H9 (cell line): Measurements from ENCODE around the gene PDE5A. TPM values are rescaled to one million over a fixed set of nuclear protein-coding genes. Genes with fewer than 3 reads are reported as not detected.
"Not testable (repeated sequence)": the region's sequence is repeated elsewhere in the genome, so short reads cannot be mapped to it uniquely, and the experiment has no call there.

Source experiments
- DNase-seq: peaks from one replicate; pipeline ENCODE4 v3.0.0-alpha.2; 2017
- H2AFZ ChIP-seq: one replicate; pipeline ENCODE4 v1.6.1; 2013; ENCODE audit warnings: mild to moderate bottlenecking, low read length, control low read depth, moderate library complexity
- H2AK5ac ChIP-seq: 2 replicates; pipeline ENCODE4 v1.6.1; 2013; ENCODE audit warnings: low read length, control low read depth, mixed read lengths; ENCODE audit not compliant: insufficient read length
- H2BK120ac ChIP-seq: one replicate; pipeline ENCODE4 v1.6.1; 2013; ENCODE audit warnings: low read depth, mild to moderate bottlenecking, low read length, control low read depth, inconsistent platforms; ENCODE audit not compliant: poor library complexity, severe bottlenecking
- H2BK12ac ChIP-seq: 2 replicates; pipeline ENCODE4 v1.6.1; 2013; ENCODE audit warnings: low read length, control low read depth, mixed read lengths, low read depth; ENCODE audit not compliant: insufficient read length
- H2BK15ac ChIP-seq: 2 replicates; pipeline ENCODE4 v1.6.1; 2013; ENCODE audit warnings: low read depth, low read length, control low read depth
- H2BK20ac ChIP-seq: one replicate; pipeline ENCODE4 v1.6.1; 2013; ENCODE audit warnings: low read depth, mild to moderate bottlenecking, low read length, control low read depth, inconsistent platforms; ENCODE audit not compliant: poor library complexity, severe bottlenecking
- H2BK5ac ChIP-seq: 2 replicates; pipeline ENCODE4 v1.6.1; 2013; ENCODE audit warnings: low read length, control low read depth, mixed read lengths; ENCODE audit not compliant: insufficient read length
- H3K14ac ChIP-seq: 2 replicates; pipeline ENCODE4 v1.6.1; 2013; ENCODE audit warnings: low read length, control low read depth; ENCODE audit not compliant: insufficient read depth
- H3K18ac ChIP-seq: 2 replicates; pipeline ENCODE4 v1.6.1; 2013; ENCODE audit warnings: low read depth, mild to moderate bottlenecking, mixed read lengths, low read length, control low read depth; ENCODE audit not compliant: insufficient read length
- H3K23ac ChIP-seq: 2 replicates; pipeline ENCODE4 v1.6.1; 2013; ENCODE audit warnings: low read length, control low read depth, mixed read lengths, low read depth; ENCODE audit not compliant: insufficient read length
- H3K23me2 ChIP-seq: 2 replicates; pipeline ENCODE4 v1.6.1; 2013; ENCODE audit warnings: low read depth, mild to moderate bottlenecking, mixed read lengths, low read length, control low read depth; ENCODE audit not compliant: insufficient read length, poor library complexity, severe bottlenecking
- H3K27ac ChIP-seq: 2 replicates; pipeline ENCODE4 v1.5.1; 2013; ENCODE audit warnings: low read length, control low read depth, mixed read lengths, low read depth; ENCODE audit not compliant: insufficient read length
- H3K27me3 ChIP-seq: 2 replicates; pipeline ENCODE4 v1.6.1; 2013; ENCODE audit warnings: low read length, control low read depth, inconsistent platforms; ENCODE audit not compliant: insufficient read depth
- H3K4ac ChIP-seq: 2 replicates; pipeline ENCODE4 v1.6.1; 2013; ENCODE audit warnings: low read depth, mild to moderate bottlenecking, control low read depth, inconsistent platforms, low read length, moderate library complexity
- H3K4me1 ChIP-seq: 2 replicates; pipeline ENCODE4 v1.6.1; 2013; ENCODE audit warnings: low read length, control low read depth, inconsistent platforms; ENCODE audit not compliant: insufficient read depth
- H3K4me2 ChIP-seq: 2 replicates; pipeline ENCODE4 v1.6.1; 2013; ENCODE audit warnings: low read length, control low read depth, mixed read lengths; ENCODE audit not compliant: insufficient read length, insufficient read depth
- H3K56ac ChIP-seq: 2 replicates; pipeline ENCODE4 v1.6.1; 2013; ENCODE audit warnings: low read depth, mild to moderate bottlenecking, mixed read lengths, low read length, control low read depth; ENCODE audit not compliant: insufficient read length
- H3K79me1 ChIP-seq: 2 replicates; pipeline ENCODE4 v1.6.1; 2013; ENCODE audit warnings: low read depth, mild to moderate bottlenecking, moderate library complexity, low read length, control low read depth, inconsistent platforms; ENCODE audit not compliant: insufficient read depth, poor library complexity, severe bottlenecking
- H3K79me2 ChIP-seq: 2 replicates; pipeline ENCODE4 v1.6.1; 2013; ENCODE audit warnings: low read length, control low read depth, inconsistent platforms; ENCODE audit not compliant: insufficient read depth
- H3K9ac ChIP-seq: 2 replicates; pipeline ENCODE4 v1.6.1; 2013; ENCODE audit warnings: low read length, control low read depth, mixed read lengths; ENCODE audit not compliant: insufficient read length; ENCODE audit errors: extremely low read depth
- H3K9me3 ChIP-seq: one replicate; pipeline ENCODE4 v1.6.1; 2013; ENCODE audit warnings: low read depth, low read length, inconsistent platforms; ENCODE audit not compliant: control insufficient read depth
- H3T11ph ChIP-seq: one replicate; pipeline ENCODE4 v1.6.1; 2013; ENCODE audit warnings: mild to moderate bottlenecking, low read length, control low read depth, inconsistent platforms
- H4K20me1 ChIP-seq: one replicate; pipeline ENCODE4 v1.6.1; 2013; ENCODE audit not compliant: control insufficient read depth, insufficient read length, insufficient read depth
- H4K5ac ChIP-seq: 2 replicates; pipeline ENCODE4 v1.6.1; 2013; ENCODE audit warnings: low read depth, mild to moderate bottlenecking, mixed read lengths, low read length, control low read depth; ENCODE audit not compliant: insufficient read length
- H4K8ac ChIP-seq: replicated peaks from 2 replicates; pipeline ENCODE4 v1.6.1; 2013; ENCODE audit warnings: low read length, control low read depth, mixed read lengths, low read depth; ENCODE audit not compliant: insufficient read length
- H4K91ac ChIP-seq: 2 replicates; pipeline ENCODE4 v1.6.1; 2013; ENCODE audit warnings: low read depth, mild to moderate bottlenecking, moderate library complexity, mixed read lengths, low read length, control low read depth; ENCODE audit not compliant: insufficient read length
- H3K27ac Mint-ChIP-seq, 3 experiments: 2 replicates in 2 of 3; 3 replicates in 1 of 3; pipeline ENCODE4 v1.8.0; 2020 to 2021; ENCODE audit warnings: mixed read lengths in 3 of 3, mild to moderate bottlenecking in 1 of 3, moderate library complexity in 1 of 3
- H3K27me3 Mint-ChIP-seq: 2 replicates; pipeline ENCODE4 v1.8.0; 2021; ENCODE audit warnings: low read depth, mild to moderate bottlenecking, moderate library complexity, mixed read lengths
- H3K36me3 Mint-ChIP-seq, 3 experiments: 2 replicates in 2 of 3; 3 replicates in 1 of 3; pipeline ENCODE4 v1.8.0; 2020 to 2021; ENCODE audit warnings: low read depth in 3 of 3, mixed read lengths in 3 of 3; ENCODE audit not compliant: insufficient read depth in 1 of 3
- H3K4me1 Mint-ChIP-seq, 2 experiments: 2 replicates each; pipeline ENCODE4 v1.8.0; 2020; ENCODE audit warnings: mixed read lengths in 2 of 2
- H3K4me3 Mint-ChIP-seq, 2 experiments: 2 replicates in 1 of 2; 3 replicates in 1 of 2; pipeline ENCODE4 v1.8.0; 2020 to 2021; ENCODE audit warnings: mild to moderate bottlenecking in 2 of 2, mixed read lengths in 2 of 2, moderate library complexity in 1 of 2
- H3K9me3 Mint-ChIP-seq, 2 experiments: 2 replicates in 1 of 2; 3 replicates in 1 of 2; pipeline ENCODE4 v1.8.0; 2020; ENCODE audit warnings: mild to moderate bottlenecking in 2 of 2, mixed read lengths in 2 of 2, moderate library complexity in 1 of 2
- WGBS: extraction: QIAGEN DNeasy Blood & Tissue Kit; methylation state at CpG from one replicate; pipeline ENCODE4 v1.1.7; 2013; ENCODE audit warnings: missing lambda C conversion rate, low lambda C conversion rate, mixed read lengths; ENCODE audit not compliant: insufficient read length; ENCODE audit errors: extremely low coverage; 5-methylcytosine and 5-hydroxymethylcytosine counted together
- total RNA-seq: library from RNA; stranded (reverse); gene quantifications from 2 replicates; pipeline ENCODE4 v1.2.1, GENCODE V29; 2021
- TF ChIP-seq, protein P1 (sequence below): fragments of 200-600 bp; sonication (generic); conservative IDR thresholded peaks from 3 replicates; pipeline ENCODE4 v1.8.0; 2021; ENCODE audit warnings: antibody characterized with exemption, mild to moderate bottlenecking

PDE5A gene
- total RNA-seq, 1 experiment from 2014 or later = 15.7 TPM

DNA sequence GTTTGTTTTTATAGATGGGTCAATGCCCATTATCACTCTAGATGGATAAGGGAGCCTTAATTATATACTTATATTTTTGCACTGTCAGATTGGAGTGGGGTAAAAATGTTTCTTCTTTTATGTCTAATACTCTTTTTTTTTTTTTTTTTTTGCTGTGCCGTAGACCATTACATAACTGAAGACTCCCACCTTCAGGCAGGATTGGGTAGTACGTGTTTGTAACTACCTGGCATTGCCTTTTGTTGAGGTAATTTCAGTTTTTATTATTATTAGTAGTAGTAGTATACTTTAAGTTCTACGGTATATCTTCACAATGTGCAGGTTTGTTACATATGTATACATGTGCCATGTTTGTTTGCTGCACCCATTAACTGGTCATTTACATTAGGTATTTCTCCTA, 165.9 kb downstream of the PDE5A start:
- not testable (repeated sequence) for H3K27me3 ChIP-seq, H3K18ac ChIP-seq, H3K23me2 ChIP-seq, H3K79me2 ChIP-seq, H3K4me2 ChIP-seq, H2BK15ac ChIP-seq, H4K8ac ChIP-seq, H3K4me3 Mint-ChIP-seq, H4K20me1 ChIP-seq, H2BK5ac ChIP-seq, H4K91ac ChIP-seq, H3K9ac ChIP-seq, H2BK20ac ChIP-seq, H3T11ph ChIP-seq, H3K27ac ChIP-seq, H3K23ac ChIP-seq, H3K4me1 Mint-ChIP-seq, H3K14ac ChIP-seq, H3K9me3 Mint-ChIP-seq, H2BK12ac ChIP-seq, H3K9me3 ChIP-seq, H2BK120ac ChIP-seq, H2AFZ ChIP-seq, H3K79me1 ChIP-seq, H3K4ac ChIP-seq, H3K27me3 Mint-ChIP-seq, H3K56ac ChIP-seq, H3K4me1 ChIP-seq, H4K5ac ChIP-seq, H2AK5ac ChIP-seq, DNase-seq
- H3K27ac Mint-ChIP-seq = peak overlapping the region in 1 of 3 experiments; percentile 11; a peak in 1 of 7 replicates
- TF ChIP-seq, protein P1, sequence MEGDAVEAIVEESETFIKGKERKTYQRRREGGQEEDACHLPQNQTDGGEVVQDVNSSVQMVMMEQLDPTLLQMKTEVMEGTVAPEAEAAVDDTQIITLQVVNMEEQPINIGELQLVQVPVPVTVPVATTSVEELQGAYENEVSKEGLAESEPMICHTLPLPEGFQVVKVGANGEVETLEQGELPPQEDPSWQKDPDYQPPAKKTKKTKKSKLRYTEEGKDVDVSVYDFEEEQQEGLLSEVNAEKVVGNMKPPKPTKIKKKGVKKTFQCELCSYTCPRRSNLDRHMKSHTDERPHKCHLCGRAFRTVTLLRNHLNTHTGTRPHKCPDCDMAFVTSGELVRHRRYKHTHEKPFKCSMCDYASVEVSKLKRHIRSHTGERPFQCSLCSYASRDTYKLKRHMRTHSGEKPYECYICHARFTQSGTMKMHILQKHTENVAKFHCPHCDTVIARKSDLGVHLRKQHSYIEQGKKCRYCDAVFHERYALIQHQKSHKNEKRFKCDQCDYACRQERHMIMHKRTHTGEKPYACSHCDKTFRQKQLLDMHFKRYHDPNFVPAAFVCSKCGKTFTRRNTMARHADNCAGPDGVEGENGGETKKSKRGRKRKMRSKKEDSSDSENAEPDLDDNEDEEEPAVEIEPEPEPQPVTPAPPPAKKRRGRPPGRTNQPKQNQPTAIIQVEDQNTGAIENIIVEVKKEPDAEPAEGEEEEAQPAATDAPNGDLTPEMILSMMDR = peak; percentile 38; the same call in 2 of the 3 replicates
- H3K36me3 Mint-ChIP-seq = peaks cover 7 to 23% (median 19%) of the 10 kb centered on the region in 3 experiments; a peak in 5 of 7 replicates
- no CpG with 5 or more reads among the region's 3 CpGs for WGBS

- not testable (repeated sequence) for H2BK120ac ChIP-seq, H3T11ph ChIP-seq, H3K56ac ChIP-seq, H3K27ac ChIP-seq, H3K27me3 Mint-ChIP-seq, H3K9ac ChIP-seq, H3K9me3 ChIP-seq, H3K14ac ChIP-seq, H2AFZ ChIP-seq, H3K79me1 ChIP-seq, H3K23me2 ChIP-seq, DNase-seq, H2BK5ac ChIP-seq, H2AK5ac ChIP-seq, H3K9me3 Mint-ChIP-seq, H3K4me1 Mint-ChIP-seq, H4K5ac ChIP-seq, H3K79me2 ChIP-seq, H3K23ac ChIP-seq, H3K4ac ChIP-seq, H2BK20ac ChIP-seq, H4K20me1 ChIP-seq, H3K36me3 Mint-ChIP-seq, H2BK12ac ChIP-seq, H3K27me3 ChIP-seq, H3K4me2 ChIP-seq, H4K8ac ChIP-seq, H3K18ac ChIP-seq, H3K4me1 ChIP-seq, H2BK15ac ChIP-seq, H4K91ac ChIP-seq
- Mint-ChIP-seq H3K27ac (peak overlapping the region in 1 of 3 experiments; percentile 53; a peak in 1 of 7 replicates), H3K4me3 (peak overlapping the region; percentile 88 to 91)
- WGBS = no CpG with 5 or more reads among the region's 18 CpGs
Observed at GRCh38 chr4:119455734-119456133, 172.9 kb downstream of the PDE5A start.
